Gastrocnemius medialis (tissue), 4 donors: ENCODE results near the gene SCGB2B2. TPM values are rescaled to one million over a fixed set of nuclear protein-coding genes. Genes with fewer than 3 reads are reported as not detected.

ENCODE experiments used
- ATAC-seq, 2 donors: fragments of 150-250 bp; one replicate each; pipeline ENCODE4 v1.9.1; 2016
- DNase-seq, 2 donors: peaks; one replicate each; pipeline ENCODE4 v3.0.0-alpha.2; 2019
- H3K27ac ChIP-seq, 4 donors: fragments of 200-600 bp; sonication (generic); 1 replicate in 1 of 4; 2 replicates in 3 of 4; pipeline ENCODE4 v1.5.1; 2016 to 2018; ENCODE audit warnings: mild to moderate bottlenecking in 2 of 4, moderate library complexity in 1 of 4
- H3K27me3 ChIP-seq, 3 donors: fragments of 200-600 bp; sonication (generic) in 2 of 3; 1 replicate in 1 of 3; 2 replicates in 2 of 3; pipeline versions ENCODE4 v1.5.1 to v1.6.0; 2016 to 2019; ENCODE audit warnings: mild to moderate bottlenecking in 1 of 3, moderate library complexity in 1 of 3
- H3K36me3 ChIP-seq, 2 donors: fragments of 200-600 bp; sonication (generic) in 1 of 2; one replicate each; pipeline ENCODE4 v1.5.1; 2017 to 2018
- H3K4me1 ChIP-seq, 2 donors: fragments of 200-600 bp; sonication (generic) in 1 of 2; one replicate each; pipeline ENCODE4 v1.5.1; 2016 to 2017; ENCODE audit warnings: mild to moderate bottlenecking in 2 of 2
- H3K4me3 ChIP-seq, 4 donors: fragments of 200-600 bp; sonication (generic) in 3 of 4; 1 replicate in 1 of 4; 2 replicates in 3 of 4; pipeline ENCODE4 v1.5.1; 2016 to 2019; ENCODE audit warnings: mild to moderate bottlenecking in 2 of 4
- H3K9me3 ChIP-seq, 3 donors: fragments of 200-600 bp; sonication (generic) in 2 of 3; 1 replicate in 1 of 3; 2 replicates in 2 of 3; pipeline ENCODE4 v1.5.1; 2016 to 2019
- POLR2A ChIP-seq, 2 donors: fragments of 450-650 bp; IDR thresholded peaks; one replicate each; pipeline ENCODE4 v1.6.1; 2017; ENCODE audit warnings: antibody characterized with exemption in 2 of 2, mild to moderate bottlenecking in 2 of 2, moderate library complexity in 2 of 2
- in situ Hi-C, 4 donors: fragments of 200-750 bp; cut with MboI; loops; one replicate each; pipeline versions ENCODE4 v1.15.0 to v1.8.0; 2017; ENCODE audit warnings: low sequenced_read_pairs in 4 of 4
- intact Hi-C: fragments of 100-400 bp; cut with DNase I; formaldehyde crosslinking; loops from one replicate; pipeline ENCODE4 v1.15.1; 2023; ENCODE audit warnings: low total_unique reads
- total RNA-seq, 4 donors: library from RNA; depleted of rRNA; stranded (reverse); fragments of >200 nt; gene quantifications; one replicate each; pipeline versions ENCODE4 v1.1.0 to v1.2.3, GENCODE V29; 2016
- TF ChIP-seq, protein P1 (sequence below), 5 experiments: fragments of 450-650 bp in 3 of 5; fragments of 200-600 bp in 2 of 5; sonication (generic) in 2 of 5; IDR thresholded peaks in 4 of 5; conservative IDR thresholded peaks in 1 of 5; 1 replicate in 4 of 5; 2 replicates in 1 of 5; pipeline ENCODE4 v1.5.1; 2016 to 2019; ENCODE audit warnings: antibody characterized with exemption in 5 of 5, mild to moderate bottlenecking in 3 of 5, moderate library complexity in 3 of 5

Gene SCGB2B2
- total RNA-seq, 4 donors from 2014 or later = 0.20 to 1.1 (median 0.20) TPM; not detected in 1

DNA sequence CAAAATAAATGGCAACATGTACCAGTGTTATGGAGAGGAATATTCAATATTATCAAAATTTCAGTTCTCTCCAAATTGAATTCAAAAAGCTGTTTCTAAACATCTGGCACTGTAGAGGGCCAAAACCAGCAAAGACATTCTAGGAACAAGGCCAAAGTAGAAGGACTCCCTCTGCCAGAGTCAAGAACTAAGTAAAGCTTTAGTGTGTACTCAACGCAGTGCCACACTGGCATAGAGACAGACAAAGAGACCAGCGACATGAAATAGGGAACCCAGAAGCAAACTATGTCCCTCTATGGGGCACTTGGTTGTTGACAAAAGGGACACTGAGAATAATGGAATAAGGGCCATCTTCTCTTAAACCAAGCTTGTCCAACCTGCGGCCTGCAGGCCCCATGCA lies 15.6 kb downstream of the SCGB2B2 start:
- ATAC-seq = peak in 1 of 2 donors; percentile 34
- peak overlapping the region in 2 of 4 donors; percentile 50 to 76 for H3K27ac ChIP-seq

DNA sequence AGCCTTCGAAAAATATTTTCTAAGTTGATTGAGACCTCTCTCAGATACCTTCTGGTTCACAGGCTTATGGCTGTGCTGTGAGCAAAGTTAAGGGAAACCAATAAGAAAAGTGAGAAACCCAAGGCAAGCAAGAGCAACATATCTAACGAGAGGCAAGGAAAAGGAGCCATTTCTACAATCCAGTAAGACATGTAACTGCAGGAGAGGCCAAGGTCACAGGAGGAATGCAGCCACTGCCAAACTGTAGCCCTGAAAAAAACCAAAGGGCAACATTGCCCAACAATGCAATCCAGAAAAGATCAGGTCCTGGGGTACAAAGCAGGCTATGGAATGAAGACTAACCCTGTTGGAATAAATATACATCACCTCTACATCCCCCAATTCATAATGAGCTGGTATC lies 21.3 kb downstream of the SCGB2B2 start:
- in situ Hi-C loops = no loop called here
- no peak for DNase-seq
- ATAC-seq = no peak
- Histone ChIP-seq H3K4me1 (peaks cover 6 to 13% of the 10 kb centered on the region in 2 donors), H3K27me3 (no peaks in the 10 kb centered on the region), H3K27ac (no peak overlapping the region), H3K9me3 (no peaks in the 10 kb centered on the region), H3K36me3 (no peaks in the 10 kb centered on the region), H3K4me3 (no peak overlapping the region)
- no peak for TF ChIP-seq POLR2A (IDR thresholded peaks at IDR 0.05)
- TF ChIP-seq, protein P1, sequence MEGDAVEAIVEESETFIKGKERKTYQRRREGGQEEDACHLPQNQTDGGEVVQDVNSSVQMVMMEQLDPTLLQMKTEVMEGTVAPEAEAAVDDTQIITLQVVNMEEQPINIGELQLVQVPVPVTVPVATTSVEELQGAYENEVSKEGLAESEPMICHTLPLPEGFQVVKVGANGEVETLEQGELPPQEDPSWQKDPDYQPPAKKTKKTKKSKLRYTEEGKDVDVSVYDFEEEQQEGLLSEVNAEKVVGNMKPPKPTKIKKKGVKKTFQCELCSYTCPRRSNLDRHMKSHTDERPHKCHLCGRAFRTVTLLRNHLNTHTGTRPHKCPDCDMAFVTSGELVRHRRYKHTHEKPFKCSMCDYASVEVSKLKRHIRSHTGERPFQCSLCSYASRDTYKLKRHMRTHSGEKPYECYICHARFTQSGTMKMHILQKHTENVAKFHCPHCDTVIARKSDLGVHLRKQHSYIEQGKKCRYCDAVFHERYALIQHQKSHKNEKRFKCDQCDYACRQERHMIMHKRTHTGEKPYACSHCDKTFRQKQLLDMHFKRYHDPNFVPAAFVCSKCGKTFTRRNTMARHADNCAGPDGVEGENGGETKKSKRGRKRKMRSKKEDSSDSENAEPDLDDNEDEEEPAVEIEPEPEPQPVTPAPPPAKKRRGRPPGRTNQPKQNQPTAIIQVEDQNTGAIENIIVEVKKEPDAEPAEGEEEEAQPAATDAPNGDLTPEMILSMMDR (IDR thresholded peaks at IDR 0.05 in 4 of 5, conservative IDR thresholded peaks at IDR 0.05 in 1 of 5) = no peak
- intact Hi-C loops = no loop called here

More for the DNA sequence above, 15.6 kb downstream of the SCGB2B2 start:
- in situ Hi-C loops (no loop called here), intact Hi-C loops (no loop called here)
- H3K36me3 ChIP-seq = no peaks in the 10 kb centered on the region
- H3K4me1 ChIP-seq = peaks cover 15 to 19% of the 10 kb centered on the region in 2 donors
- TF ChIP-seq, protein P1 (IDR thresholded peaks at IDR 0.05 in 4 of 5, conservative IDR thresholded peaks at IDR 0.05 in 1 of 5) = no peak
- TF ChIP-seq POLR2A (IDR thresholded peaks at IDR 0.05) = no peak
- no peaks in the 10 kb centered on the region for H3K27me3 ChIP-seq
- no peaks in the 10 kb centered on the region for H3K9me3 ChIP-seq
- H3K4me3 ChIP-seq = no peak overlapping the region
- no peak for DNase-seq

DNA sequence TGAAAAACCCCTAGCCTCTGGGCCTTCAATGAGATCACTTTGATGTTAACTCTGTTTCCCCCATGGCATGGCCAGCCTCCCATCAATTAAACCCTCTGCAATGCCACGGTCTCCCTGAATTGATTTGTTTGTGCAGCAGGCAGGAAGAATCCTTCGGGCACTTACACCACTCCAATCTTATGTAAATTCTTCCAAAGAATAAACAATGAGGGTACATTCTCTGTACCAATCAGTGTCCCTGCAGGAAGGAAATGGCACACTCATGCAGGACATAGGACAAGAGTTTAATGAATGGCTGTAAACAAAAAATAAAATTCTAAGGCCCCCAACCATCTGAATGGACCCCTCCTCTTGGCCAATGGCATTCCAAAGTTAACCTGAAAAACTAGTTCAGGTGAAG lies 22.2 kb downstream of the SCGB2B2 start:
- H3K4me3 ChIP-seq = no peak overlapping the region
- no peak overlapping the region for H3K27ac ChIP-seq
- H3K36me3 ChIP-seq = no peaks in the 10 kb centered on the region
- H3K4me1 ChIP-seq = peaks cover 6 to 13% of the 10 kb centered on the region in 2 donors
- TF ChIP-seq, protein P1 (IDR thresholded peaks at IDR 0.05 in 4 of 5, conservative IDR thresholded peaks at IDR 0.05 in 1 of 5) = no peak
- no peak for TF ChIP-seq POLR2A (IDR thresholded peaks at IDR 0.05)
- no peaks in the 10 kb centered on the region for H3K9me3 ChIP-seq
- intact Hi-C loops = no loop called here
- DNase-seq (no peak), ATAC-seq (no peak)
- in situ Hi-C loops = loop anchor here in 1 of 4 donors (5.0 kb wide), 1 partner anchor 58 kb away; no protein-coding TSS in a partner anchor
- H3K27me3 ChIP-seq = no peaks in the 10 kb centered on the region

DNA sequence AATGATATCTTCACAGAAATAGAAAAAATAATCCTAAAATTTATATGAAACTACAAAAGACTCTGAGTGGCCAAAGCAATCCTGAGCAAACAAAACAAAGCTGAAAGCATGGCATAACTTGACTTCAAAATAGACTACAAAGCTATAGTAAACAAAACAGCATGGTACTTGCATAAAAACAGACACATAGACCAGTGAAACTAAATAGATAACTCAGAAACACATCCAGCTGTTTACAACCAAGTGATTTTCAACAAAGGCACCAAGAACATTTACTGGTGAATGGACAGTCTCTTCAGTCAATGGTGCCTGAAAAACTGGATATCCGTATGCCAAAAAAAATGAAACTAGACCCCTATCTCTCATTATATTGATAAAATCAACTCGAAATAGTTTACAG lies 25.2 kb downstream of the SCGB2B2 start:
- in situ Hi-C loops (loop anchor here in 1 of 4 donors (5.0 kb wide), 1 partner anchor 61 kb away; no protein-coding TSS in a partner anchor), intact Hi-C loops (no loop called here)
- Histone ChIP-seq H3K36me3 (no peaks in the 10 kb centered on the region), H3K9me3 (no peaks in the 10 kb centered on the region), H3K4me3 (peak overlapping the region in 1 of 4 donors; percentile 4), H3K27me3 (no peaks in the 10 kb centered on the region), H3K27ac (no peak overlapping the region), H3K4me1 (peaks cover 6 to 13% of the 10 kb centered on the region in 2 donors)
- TF ChIP-seq POLR2A (IDR thresholded peaks at IDR 0.05) = no peak
- TF ChIP-seq, protein P1 (IDR thresholded peaks at IDR 0.05 in 4 of 5, conservative IDR thresholded peaks at IDR 0.05 in 1 of 5) = no peak
- DNase-seq (no peak), ATAC-seq (no peak)
